ENCODE results near the gene TMEM100. TPM values are rescaled to one million over a fixed set of nuclear protein-coding genes. Genes with fewer than 3 reads are reported as not detected.

The TMEM100 gene
- polyA plus RNA-seq, 1 donor from 2014 or later = not detected

DNA sequence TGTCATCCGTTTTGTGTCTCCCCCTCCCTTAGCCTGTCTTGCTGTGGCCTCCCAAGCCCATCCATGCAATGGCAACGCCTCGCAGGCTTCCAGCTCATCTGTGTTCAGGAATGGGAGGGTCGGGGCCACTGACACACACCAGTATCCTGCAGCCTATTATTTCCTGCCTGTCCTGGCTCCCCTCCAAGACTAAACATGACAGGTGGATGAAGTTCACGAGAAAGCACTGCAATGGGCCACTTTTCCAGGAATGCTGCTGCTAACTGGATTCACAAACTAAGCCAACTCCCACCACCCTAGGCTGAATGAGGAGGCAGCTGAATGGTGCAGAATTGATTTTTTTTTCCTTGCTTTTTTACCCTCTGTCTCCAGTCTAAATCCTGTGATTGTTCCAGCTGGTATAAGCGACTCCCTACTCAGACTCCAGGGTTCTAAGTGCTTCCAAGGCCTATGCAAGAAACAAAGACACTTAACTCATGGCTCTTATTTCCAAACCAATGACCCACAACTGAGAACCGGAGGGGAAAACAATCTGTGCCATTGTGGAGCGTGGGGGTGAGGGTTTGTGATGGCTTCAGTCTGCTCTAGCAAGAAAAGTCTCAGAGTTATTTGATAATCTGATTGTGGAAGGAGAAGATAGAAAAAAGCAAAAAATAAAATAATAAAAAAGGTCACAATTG lies 23.3 kb downstream of the TMEM100 start:
- no peaks in the 10 kb centered on the region for H3K36me3 ChIP-seq (ENCODE audit: insufficient read depth, low read length)
- H3F3A ChIP-seq (ENCODE audit: insufficient read depth, low read length, poor library complexity, severe bottlenecking) = no peaks in the 10 kb centered on the region
- H2AFZ ChIP-seq (ENCODE audit: low read depth, low read length) = no peak overlapping the region
- no peaks in the 10 kb centered on the region for H4K20me1 ChIP-seq (ENCODE audit: insufficient read depth)
- H3K9me2 ChIP-seq (ENCODE audit: insufficient read depth, low read length) = no peaks in the 10 kb centered on the region
- H3K4me3 ChIP-seq (ENCODE audit: low read length) = no peak overlapping the region
- no peak overlapping the region for H3K9ac ChIP-seq (ENCODE audit: low read length)
- no peak overlapping the region for H3K4me2 ChIP-seq (ENCODE audit: low read length)
- no peaks in the 10 kb centered on the region for H3K9me3 ChIP-seq (ENCODE audit: low read length)
- TF ChIP-seq EP300 (conservative IDR thresholded peaks at IDR 0.05; ENCODE audit: poor library complexity, severe bottlenecking) = no peak
- no peak overlapping the region for H3K27ac ChIP-seq (ENCODE audit: low read length)
- H3K79me2 ChIP-seq (replicated peaks; ENCODE audit: insufficient read depth, low read length) = no peaks in the 10 kb centered on the region
- no peaks in the 10 kb centered on the region for H3K27me3 ChIP-seq (ENCODE audit: insufficient read depth, low read depth, low read length)

DNA sequence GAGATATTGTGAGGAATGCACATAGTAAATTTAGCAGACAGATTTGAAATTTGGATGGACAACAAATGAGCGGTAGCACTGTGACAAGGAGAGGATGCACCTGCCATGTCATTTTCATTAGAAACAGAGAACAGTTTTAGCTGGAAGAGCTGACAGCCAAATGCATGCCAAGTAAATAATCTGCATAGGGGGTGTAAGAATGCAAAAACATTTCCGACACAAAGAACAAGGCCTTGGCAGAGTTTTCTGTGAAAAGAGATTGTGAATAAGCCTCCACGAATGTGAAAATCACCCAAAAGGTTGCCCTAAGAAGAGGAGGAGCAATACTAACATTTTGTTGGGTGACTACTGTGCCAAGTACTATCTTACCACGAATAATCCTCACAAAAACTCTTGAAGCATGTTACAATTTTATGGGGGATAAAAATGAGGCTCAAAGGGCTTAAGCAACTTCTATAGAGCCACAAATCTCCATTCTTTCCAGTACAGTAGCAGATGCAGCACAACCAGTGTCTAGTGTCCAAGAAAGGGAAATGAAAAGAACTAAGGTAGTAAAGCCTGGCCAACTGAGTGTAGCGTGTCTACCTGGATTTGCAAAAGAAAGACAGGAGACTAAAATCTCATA lies 28.3 kb downstream of the TMEM100 start:
- Histone ChIP-seq H3K4me3 (ENCODE audit: low read length) (no peak overlapping the region), H3K9me3 (ENCODE audit: low read length) (no peaks in the 10 kb centered on the region), H3K36me3 (ENCODE audit: insufficient read depth, low read length) (no peaks in the 10 kb centered on the region), H3K27ac (ENCODE audit: low read length) (no peak overlapping the region), H2AFZ (ENCODE audit: low read depth, low read length) (no peak overlapping the region), H3K27me3 (ENCODE audit: insufficient read depth, low read depth, low read length) (no peaks in the 10 kb centered on the region), H3F3A (ENCODE audit: insufficient read depth, low read length, poor library complexity, severe bottlenecking) (no peaks in the 10 kb centered on the region), H4K20me1 (ENCODE audit: insufficient read depth) (no peaks in the 10 kb centered on the region), H3K9me2 (ENCODE audit: insufficient read depth, low read length) (no peaks in the 10 kb centered on the region), H3K9ac (ENCODE audit: low read length) (no peak overlapping the region), H3K79me2 (replicated peaks; ENCODE audit: insufficient read depth, low read length) (no peaks in the 10 kb centered on the region), H3K4me2 (ENCODE audit: low read length) (no peak overlapping the region)
- no peak for TF ChIP-seq EZH2 (IDR thresholded peaks at IDR 0.05; ENCODE audit: borderline replicate concordance, insufficient read depth, low read length, poor library complexity, severe bottlenecking)
- no peak for TF ChIP-seq RAD21 (conservative IDR thresholded peaks at IDR 0.05)
- TF ChIP-seq, protein P1, sequence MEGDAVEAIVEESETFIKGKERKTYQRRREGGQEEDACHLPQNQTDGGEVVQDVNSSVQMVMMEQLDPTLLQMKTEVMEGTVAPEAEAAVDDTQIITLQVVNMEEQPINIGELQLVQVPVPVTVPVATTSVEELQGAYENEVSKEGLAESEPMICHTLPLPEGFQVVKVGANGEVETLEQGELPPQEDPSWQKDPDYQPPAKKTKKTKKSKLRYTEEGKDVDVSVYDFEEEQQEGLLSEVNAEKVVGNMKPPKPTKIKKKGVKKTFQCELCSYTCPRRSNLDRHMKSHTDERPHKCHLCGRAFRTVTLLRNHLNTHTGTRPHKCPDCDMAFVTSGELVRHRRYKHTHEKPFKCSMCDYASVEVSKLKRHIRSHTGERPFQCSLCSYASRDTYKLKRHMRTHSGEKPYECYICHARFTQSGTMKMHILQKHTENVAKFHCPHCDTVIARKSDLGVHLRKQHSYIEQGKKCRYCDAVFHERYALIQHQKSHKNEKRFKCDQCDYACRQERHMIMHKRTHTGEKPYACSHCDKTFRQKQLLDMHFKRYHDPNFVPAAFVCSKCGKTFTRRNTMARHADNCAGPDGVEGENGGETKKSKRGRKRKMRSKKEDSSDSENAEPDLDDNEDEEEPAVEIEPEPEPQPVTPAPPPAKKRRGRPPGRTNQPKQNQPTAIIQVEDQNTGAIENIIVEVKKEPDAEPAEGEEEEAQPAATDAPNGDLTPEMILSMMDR (IDR thresholded peaks at IDR 0.05; ENCODE audit: poor library complexity, severe bottlenecking) = no peak
- no peak for TF ChIP-seq MXI1 (conservative IDR thresholded peaks at IDR 0.05; ENCODE audit: poor library complexity, severe bottlenecking)
- TF ChIP-seq EP300 (conservative IDR thresholded peaks at IDR 0.05; ENCODE audit: poor library complexity, severe bottlenecking) = no peak
- TF ChIP-seq, protein P2, sequence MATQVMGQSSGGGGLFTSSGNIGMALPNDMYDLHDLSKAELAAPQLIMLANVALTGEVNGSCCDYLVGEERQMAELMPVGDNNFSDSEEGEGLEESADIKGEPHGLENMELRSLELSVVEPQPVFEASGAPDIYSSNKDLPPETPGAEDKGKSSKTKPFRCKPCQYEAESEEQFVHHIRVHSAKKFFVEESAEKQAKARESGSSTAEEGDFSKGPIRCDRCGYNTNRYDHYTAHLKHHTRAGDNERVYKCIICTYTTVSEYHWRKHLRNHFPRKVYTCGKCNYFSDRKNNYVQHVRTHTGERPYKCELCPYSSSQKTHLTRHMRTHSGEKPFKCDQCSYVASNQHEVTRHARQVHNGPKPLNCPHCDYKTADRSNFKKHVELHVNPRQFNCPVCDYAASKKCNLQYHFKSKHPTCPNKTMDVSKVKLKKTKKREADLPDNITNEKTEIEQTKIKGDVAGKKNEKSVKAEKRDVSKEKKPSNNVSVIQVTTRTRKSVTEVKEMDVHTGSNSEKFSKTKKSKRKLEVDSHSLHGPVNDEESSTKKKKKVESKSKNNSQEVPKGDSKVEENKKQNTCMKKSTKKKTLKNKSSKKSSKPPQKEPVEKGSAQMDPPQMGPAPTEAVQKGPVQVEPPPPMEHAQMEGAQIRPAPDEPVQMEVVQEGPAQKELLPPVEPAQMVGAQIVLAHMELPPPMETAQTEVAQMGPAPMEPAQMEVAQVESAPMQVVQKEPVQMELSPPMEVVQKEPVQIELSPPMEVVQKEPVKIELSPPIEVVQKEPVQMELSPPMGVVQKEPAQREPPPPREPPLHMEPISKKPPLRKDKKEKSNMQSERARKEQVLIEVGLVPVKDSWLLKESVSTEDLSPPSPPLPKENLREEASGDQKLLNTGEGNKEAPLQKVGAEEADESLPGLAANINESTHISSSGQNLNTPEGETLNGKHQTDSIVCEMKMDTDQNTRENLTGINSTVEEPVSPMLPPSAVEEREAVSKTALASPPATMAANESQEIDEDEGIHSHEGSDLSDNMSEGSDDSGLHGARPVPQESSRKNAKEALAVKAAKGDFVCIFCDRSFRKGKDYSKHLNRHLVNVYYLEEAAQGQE (IDR thresholded peaks at IDR 0.05; ENCODE audit: borderline replicate concordance) = no peak
- no peak for TF ChIP-seq SMC3 (conservative IDR thresholded peaks at IDR 0.05; ENCODE audit: poor library complexity)
- no peak for TF ChIP-seq TAF1 (IDR thresholded peaks at IDR 0.05; ENCODE audit: low read depth)
- TF ChIP-seq POLR2AphosphoS5 (IDR thresholded peaks at IDR 0.05) = no peak
